Sigmoid colon (tissue), 7 donors: ENCODE measurements around the gene CDH23. TPM values are rescaled to one million over a fixed set of nuclear protein-coding genes. Genes with fewer than 3 reads are reported as not detected.
"Not testable (repeated sequence)": the region's sequence is repeated elsewhere in the genome, so short reads cannot be mapped to it uniquely, and the experiment has no call there.

ENCODE experiments used
- DNase-seq: peaks from one replicate; pipeline ENCODE4 v3.0.0-alpha.2; 2019
- H3K27ac ChIP-seq, 4 donors: fragments of 200-600 bp; sonication (generic); one replicate each; pipeline ENCODE4 v1.5.1; 2016 to 2019; ENCODE audit warnings: mild to moderate bottlenecking in 1 of 4
- H3K27me3 ChIP-seq, 3 donors: fragments of 200-600 bp; sonication (generic); one replicate each; pipeline ENCODE4 v1.5.1; 2019; ENCODE audit warnings: mild to moderate bottlenecking in 1 of 3
- H3K36me3 ChIP-seq, 4 donors: fragments of 200-600 bp; sonication (generic); one replicate each; pipeline ENCODE4 v1.5.1; 2016 to 2019
- H3K4me1 ChIP-seq, 4 donors: fragments of 200-600 bp; sonication (generic); one replicate each; pipeline ENCODE4 v1.5.1; 2017 to 2019
- H3K4me3 ChIP-seq, 4 donors: fragments of 200-600 bp; sonication (generic); one replicate each; pipeline ENCODE4 v1.5.1; 2017 to 2019; ENCODE audit warnings: mild to moderate bottlenecking in 2 of 4, moderate library complexity in 1 of 4
- H3K9me3 ChIP-seq, 4 donors: fragments of 200-600 bp in 3 of 4; sonication (generic) in 3 of 4; one replicate each; pipeline versions ENCODE4 v1.5.1 to v1.6.1; 2013 to 2019
- EP300 ChIP-seq, 4 donors: sonication (generic); formaldehyde crosslinking; IDR thresholded peaks; one replicate each; pipeline ENCODE4 v1.6.1; 2017; ENCODE audit warnings: antibody characterized with exemption in 4 of 4
- POLR2A ChIP-seq, 2 donors: fragments of 450-650 bp; IDR thresholded peaks; one replicate each; pipeline ENCODE4 v1.6.1; 2016; ENCODE audit warnings: antibody characterized with exemption in 2 of 2, mild to moderate bottlenecking in 2 of 2, moderate library complexity in 2 of 2
- POLR2AphosphoS5 ChIP-seq, 4 donors: sonication (generic); formaldehyde crosslinking; IDR thresholded peaks; one replicate each; pipeline ENCODE4 v1.6.1; 2017; ENCODE audit warnings: antibody characterized with exemption in 4 of 4
- WGBS, 2 donors: extraction: QIAGEN DNeasy Blood & Tissue Kit; methylation state at CpG; one replicate each; pipeline ENCODE4 v1.1.7; 2013; 5-methylcytosine and 5-hydroxymethylcytosine counted together
- intact Hi-C: fragments of 100-400 bp; cut with DNase I; formaldehyde crosslinking; loops from one replicate; pipeline ENCODE4 v1.15.1; 2023
- polyA plus RNA-seq, 3 donors: library from polyadenylated mRNA; stranded (reverse); fragments of 200-250 nt; gene quantifications; one replicate each; pipeline ENCODE4 v1.2.3, GENCODE V29; 2013
- total RNA-seq, 4 donors: library from RNA; depleted of rRNA; stranded (reverse); fragments of >200 nt; gene quantifications; one replicate each; pipeline ENCODE4 v1.1.0, GENCODE V29; 2016
- TF ChIP-seq, protein P1 (sequence below), 4 experiments: fragments of 450-650 bp in 3 of 4; fragments of 200-600 bp in 1 of 4; IDR thresholded peaks; one replicate each; pipeline ENCODE4 v1.5.1; 2016 to 2019; ENCODE audit warnings: antibody characterized with exemption in 4 of 4, mild to moderate bottlenecking in 3 of 4, moderate library complexity in 2 of 4
- donor health status: healthy with polysubstance abuse.
- donor health status: Bipolar disorder and iron deficiency.
- donor health status: healthy.

Gene CDH23
- total and polyA plus RNA-seq, 7 donors: 1.5 to 7.2 (median 3.0) TPM

GRCh38 chr10:71357792-71358265 lies 38.9 kb upstream of the CDH23 start:
- no peaks in the 10 kb centered on the region for H3K9me3 ChIP-seq
- no peak overlapping the region for H3K4me3 ChIP-seq
- intact Hi-C loops: no loop called here
- no peaks in the 10 kb centered on the region for H3K4me1 ChIP-seq
- no peak for DNase-seq
- no peaks in the 10 kb centered on the region for H3K27me3 ChIP-seq
- TF ChIP-seq, protein P1, sequence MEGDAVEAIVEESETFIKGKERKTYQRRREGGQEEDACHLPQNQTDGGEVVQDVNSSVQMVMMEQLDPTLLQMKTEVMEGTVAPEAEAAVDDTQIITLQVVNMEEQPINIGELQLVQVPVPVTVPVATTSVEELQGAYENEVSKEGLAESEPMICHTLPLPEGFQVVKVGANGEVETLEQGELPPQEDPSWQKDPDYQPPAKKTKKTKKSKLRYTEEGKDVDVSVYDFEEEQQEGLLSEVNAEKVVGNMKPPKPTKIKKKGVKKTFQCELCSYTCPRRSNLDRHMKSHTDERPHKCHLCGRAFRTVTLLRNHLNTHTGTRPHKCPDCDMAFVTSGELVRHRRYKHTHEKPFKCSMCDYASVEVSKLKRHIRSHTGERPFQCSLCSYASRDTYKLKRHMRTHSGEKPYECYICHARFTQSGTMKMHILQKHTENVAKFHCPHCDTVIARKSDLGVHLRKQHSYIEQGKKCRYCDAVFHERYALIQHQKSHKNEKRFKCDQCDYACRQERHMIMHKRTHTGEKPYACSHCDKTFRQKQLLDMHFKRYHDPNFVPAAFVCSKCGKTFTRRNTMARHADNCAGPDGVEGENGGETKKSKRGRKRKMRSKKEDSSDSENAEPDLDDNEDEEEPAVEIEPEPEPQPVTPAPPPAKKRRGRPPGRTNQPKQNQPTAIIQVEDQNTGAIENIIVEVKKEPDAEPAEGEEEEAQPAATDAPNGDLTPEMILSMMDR (IDR thresholded peaks at IDR 0.05): no peak
- no peak for TF ChIP-seq EP300 (IDR thresholded peaks at IDR 0.05)
- TF ChIP-seq POLR2AphosphoS5 (IDR thresholded peaks at IDR 0.05): no peak
- no peak for TF ChIP-seq POLR2A (IDR thresholded peaks at IDR 0.05)
- WGBS, 2 donors: 78 to 85% methylated on average over 7 of the region's 7 CpGs
- H3K36me3 ChIP-seq: peaks cover 0 to 53% (median 9%) of the 10 kb centered on the region in 4 donors
- H3K27ac ChIP-seq: no peak overlapping the region

- H3K27ac ChIP-seq: no peak overlapping the region
Observed at GRCh38 chr10:71358277-71358676, 38.4 kb upstream of the CDH23 start.

DNA sequence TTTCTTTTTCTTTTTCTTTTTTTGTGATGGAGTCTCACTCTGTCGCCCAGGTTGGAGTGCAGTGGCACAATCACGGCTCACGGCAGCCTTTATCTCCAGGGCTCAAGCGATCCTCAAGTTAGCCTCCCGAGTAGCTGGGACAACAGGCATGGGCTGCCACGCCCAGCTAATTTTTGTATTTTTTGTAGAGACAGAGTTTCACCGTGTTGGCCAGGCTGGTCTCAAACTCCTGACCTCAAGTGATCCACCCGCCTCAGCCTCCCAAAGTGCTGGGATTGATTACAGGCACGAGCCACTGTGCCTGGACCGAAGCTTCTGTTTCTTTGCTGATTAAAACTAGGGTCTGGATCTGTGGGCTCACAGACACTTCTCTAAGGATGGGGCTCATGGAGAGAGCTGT lies 37.8 kb upstream of the CDH23 start:
- DNase-seq, intact Hi-C loops, H3K4me3 ChIP-seq, H3K9me3 ChIP-seq, H3K4me1 ChIP-seq, H3K27me3 ChIP-seq: not testable (repeated sequence)
- H3K36me3 ChIP-seq: peaks cover 0 to 49% (median 9%) of the 10 kb centered on the region in 4 donors
- 90 to 94% methylated on average over 10 of the region's 10 CpGs for WGBS, 2 donors
- peak overlapping the region in 1 of 4 donors; percentile 46 for H3K27ac ChIP-seq

More at GRCh38 chr10:71358277-71358676, 38.4 kb upstream of the CDH23 start:
- H3K27me3 ChIP-seq: no peaks in the 10 kb centered on the region
- no peaks in the 10 kb centered on the region for H3K9me3 ChIP-seq
- H3K4me1 ChIP-seq: no peaks in the 10 kb centered on the region
- TF ChIP-seq EP300 (IDR thresholded peaks at IDR 0.05) (no peak), POLR2A (IDR thresholded peaks at IDR 0.05) (no peak), POLR2AphosphoS5 (IDR thresholded peaks at IDR 0.05) (no peak)
- TF ChIP-seq, protein P1 (IDR thresholded peaks at IDR 0.05): no peak
- intact Hi-C loops: no loop called here
- WGBS, 2 donors: 86 to 93% methylated on average over 8 of the region's 8 CpGs
- H3K36me3 ChIP-seq: peaks cover 0 to 53% (median 9%) of the 10 kb centered on the region in 4 donors
- no peak for DNase-seq
- H3K4me3 ChIP-seq: no peak overlapping the region

- no peak for DNase-seq
- Histone ChIP-seq H3K9me3 (no peaks in the 10 kb centered on the region), H3K27me3 (no peaks in the 10 kb centered on the region), H3K27ac (peak overlapping the region in 2 of 4 donors; percentile 31 to 46), H3K36me3 (peaks cover 0 to 49% (median 9%) of the 10 kb centered on the region in 4 donors), H3K4me3 (no peak overlapping the region), H3K4me1 (no peaks in the 10 kb centered on the region)
- WGBS, 2 donors: 59 to 76% methylated on average over 9 of the region's 9 CpGs
- intact Hi-C loops: no loop called here
- no peak for TF ChIP-seq POLR2AphosphoS5 (IDR thresholded peaks at IDR 0.05)
- TF ChIP-seq, protein P1 (IDR thresholded peaks at IDR 0.05): no peak
- no peak for TF ChIP-seq POLR2A (IDR thresholded peaks at IDR 0.05)
Observed at GRCh38 chr10:71359364-71360046, 37.2 kb upstream of the CDH23 start.

GRCh38 chr10:71360735-71361134 lies 36.0 kb upstream of the CDH23 start:
- Histone ChIP-seq H3K4me3 (no peak overlapping the region), H3K4me1 (no peaks in the 10 kb centered on the region), H3K27me3 (no peaks in the 10 kb centered on the region), H3K9me3 (no peaks in the 10 kb centered on the region), H3K36me3 (peaks cover 0 to 44% (median 9%) of the 10 kb centered on the region in 4 donors), H3K27ac (no peak overlapping the region)
- 86 to 94% methylated on average over 2 of the region's 2 CpGs for WGBS, 2 donors
- DNase-seq: no peak
- no peak for TF ChIP-seq POLR2AphosphoS5 (IDR thresholded peaks at IDR 0.05)
- TF ChIP-seq EP300 (IDR thresholded peaks at IDR 0.05): no peak
- TF ChIP-seq, protein P1 (IDR thresholded peaks at IDR 0.05): no peak
- intact Hi-C loops: no loop called here
